Left lobe of liver (tissue), 2 donors: ENCODE measurements around the gene HSD11B1L. TPM values are rescaled to one million over a fixed set of nuclear protein-coding genes. Genes with fewer than 3 reads are reported as not detected.

Experiments used
- ATAC-seq: fragments of 200-7000 bp; cut with Tn5 transposase; one replicate; pipeline ENCODE4 v1.9.1; 2020; ENCODE audit warnings: mild to moderate bottlenecking, moderate library complexity
- DNase-seq: peaks from one replicate; pipeline ENCODE4 v3.0.0-alpha.2; 2020; ENCODE audit warnings: low spot score
- total RNA-seq: library from RNA; stranded (reverse); gene quantifications from one replicate; pipeline ENCODE4 v1.2.1, GENCODE V29; 2021
- donor health status: DM: no; HTN: no; CAD: no; lungs with moderate emphysema.
- donor health status: DM: no; HTN: yes; CAD: no.

The HSD11B1L gene, protein sequence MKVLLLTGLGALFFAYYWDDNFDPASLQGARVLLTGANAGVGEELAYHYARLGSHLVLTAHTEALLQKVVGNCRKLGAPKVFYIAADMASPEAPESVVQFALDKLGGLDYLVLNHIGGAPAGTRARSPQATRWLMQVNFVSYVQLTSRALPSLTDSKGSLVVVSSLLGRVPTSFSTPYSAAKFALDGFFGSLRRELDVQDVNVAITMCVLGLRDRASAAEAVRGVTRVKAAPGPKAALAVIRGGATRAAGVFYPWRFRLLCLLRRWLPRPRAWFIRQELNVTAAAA
- 4.1 TPM for total RNA-seq

DNA sequence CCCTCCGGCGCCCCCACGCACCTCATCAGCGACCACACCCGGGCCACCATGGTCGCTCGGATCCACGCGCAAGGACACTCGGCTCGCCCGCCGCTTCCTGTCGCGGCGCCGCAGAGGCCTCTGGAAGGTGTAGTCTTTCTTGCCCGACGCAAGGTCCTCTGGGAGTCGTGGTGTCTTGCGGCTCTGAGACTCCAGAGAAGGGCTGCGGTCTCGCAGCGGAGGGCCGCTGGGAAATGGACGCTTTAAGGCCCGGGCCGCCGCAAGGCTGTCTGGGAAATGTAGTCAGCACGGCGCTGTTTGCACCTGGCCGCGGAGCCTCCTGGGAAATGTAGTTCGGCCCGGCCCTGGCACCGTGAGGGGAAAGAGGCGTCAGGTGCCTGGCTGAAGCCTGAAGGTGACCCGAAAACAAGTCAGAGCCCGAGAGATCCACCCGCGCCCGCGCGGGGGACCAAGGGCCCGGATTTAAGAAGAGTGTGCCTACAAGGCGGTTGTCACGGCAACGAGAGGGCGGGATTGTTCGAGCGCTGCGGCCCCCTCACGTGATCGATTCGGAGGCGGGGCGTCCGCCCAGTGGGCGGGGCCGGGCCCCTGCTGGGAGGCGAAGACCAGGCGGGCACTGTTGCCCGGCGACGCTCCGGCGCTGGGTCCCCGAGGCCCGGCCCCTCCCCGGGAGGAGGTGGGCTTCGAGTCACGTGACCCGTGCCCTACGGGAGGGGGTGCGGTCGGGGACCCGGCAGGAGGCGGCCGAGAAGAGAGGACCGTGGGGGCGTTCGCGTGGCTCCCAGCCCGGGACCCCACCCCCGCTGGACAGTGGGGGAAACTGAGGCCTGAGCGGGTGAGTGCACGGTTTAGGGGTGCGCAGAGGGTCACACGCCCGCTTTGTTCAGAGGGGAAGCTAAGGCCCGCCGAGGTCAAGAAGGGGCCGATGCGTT lies at the start of gene HSD11B1L, which contains the start of gene MICOS13:
Gene HSD11B1L, plus strand, starts transcription at position 591 of the 932 bp plus-strand sequence. CDS start 3,806 bp downstream, outside the sequence.
Gene MICOS13, minus strand, starts transcription at position 80 of the 932 bp plus-strand sequence. Its CDS starts 30 bp downstream, at position 50.
- ATAC-seq (peak; percentile 91), DNase-seq (peak; percentile 99)

DNA sequence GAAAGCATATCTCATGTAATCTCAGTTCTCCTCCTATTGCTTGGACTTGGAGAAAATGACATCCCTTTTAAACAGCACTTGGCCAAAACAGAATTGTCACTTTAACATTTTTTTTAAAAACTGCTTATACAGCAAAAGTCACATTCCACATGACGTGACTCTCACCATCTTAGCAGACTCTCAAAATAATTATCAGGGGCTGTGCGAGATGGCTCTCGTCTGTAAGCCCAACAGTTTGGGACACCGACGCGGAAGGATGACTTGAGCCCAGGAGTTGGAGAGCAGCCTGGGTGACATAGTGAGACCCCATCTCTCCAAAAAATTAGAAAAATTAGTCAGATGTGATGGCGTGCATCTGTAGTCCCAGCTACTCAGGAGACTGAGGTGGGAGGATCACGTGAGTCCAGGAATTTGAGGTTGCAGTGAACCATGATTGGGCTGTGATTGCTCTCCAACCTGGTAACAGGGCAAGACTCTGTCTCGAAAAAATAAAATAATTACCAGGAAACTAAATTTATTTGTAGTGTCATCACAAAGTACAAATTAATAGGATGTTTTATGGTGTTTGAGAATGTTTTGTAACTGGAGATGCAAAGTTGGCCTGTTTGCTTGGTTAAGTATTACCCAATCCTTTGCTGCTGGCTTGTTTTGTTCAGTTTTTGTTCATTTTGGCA lies 49.1 kb upstream of the HSD11B1L start:
- DNase-seq (no peak), ATAC-seq (peak; percentile 60)

DNA sequence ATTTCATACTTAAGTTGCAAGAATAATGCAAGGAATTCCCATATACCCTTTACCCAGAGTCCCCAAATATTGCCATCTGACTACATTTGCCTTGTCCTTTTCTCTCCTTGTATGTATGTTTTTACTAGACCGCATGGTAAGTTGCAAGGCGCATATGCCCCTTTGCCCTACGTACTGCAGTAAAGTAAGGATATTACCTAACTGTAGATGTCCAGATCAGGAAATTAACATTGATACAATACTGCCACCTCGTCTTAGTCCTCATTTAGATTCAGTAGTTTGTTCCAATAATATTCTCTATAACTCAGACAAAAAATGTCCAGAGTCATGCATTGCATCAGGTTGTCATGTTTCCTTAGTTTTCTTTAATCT lies 48.6 kb upstream of the HSD11B1L start:
- peak; percentile 68 for ATAC-seq
- DNase-seq, result no peak

DNA sequence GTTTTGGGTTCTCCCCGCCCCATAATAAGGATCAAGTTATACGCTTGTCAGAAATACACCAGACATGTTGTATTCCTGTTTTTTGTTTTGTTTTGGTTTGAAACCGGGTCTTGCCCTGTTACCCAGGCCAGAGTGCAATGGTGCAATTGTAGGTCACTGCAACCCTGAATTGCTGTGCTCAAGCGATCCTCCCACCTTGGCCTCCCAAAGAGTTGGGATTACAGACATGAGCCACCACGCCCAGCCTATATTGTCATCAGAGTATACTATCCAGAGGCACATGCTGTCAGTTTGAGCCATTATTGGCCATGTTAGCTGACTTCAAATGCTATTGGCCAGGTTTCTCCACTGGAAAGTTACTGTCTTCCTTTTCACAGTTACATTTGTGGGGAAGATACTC lies 48.2 kb upstream of the HSD11B1L start:
- peak; percentile 61 for ATAC-seq
- no peak for DNase-seq

DNA sequence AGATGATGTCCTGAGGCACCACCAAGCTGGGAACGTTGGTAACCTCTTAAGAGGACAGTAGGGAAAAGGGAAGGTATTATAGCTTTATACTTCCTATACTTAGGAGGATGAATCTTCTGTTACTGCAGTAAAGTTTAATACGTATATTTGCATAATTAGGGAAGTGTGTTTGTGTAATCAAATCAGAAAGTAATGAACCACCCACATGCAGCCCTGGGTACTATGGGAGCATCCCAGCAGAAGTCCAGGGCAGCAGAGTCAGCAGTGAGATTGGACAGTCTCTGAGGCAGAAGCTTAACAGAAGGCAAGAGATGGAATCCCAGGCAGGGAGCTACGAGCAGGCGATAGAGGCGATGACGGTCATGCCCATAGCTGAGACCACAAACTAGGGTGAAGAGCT lies 45.4 kb upstream of the HSD11B1L start:
- DNase-seq (no peak), ATAC-seq (no peak)

DNA sequence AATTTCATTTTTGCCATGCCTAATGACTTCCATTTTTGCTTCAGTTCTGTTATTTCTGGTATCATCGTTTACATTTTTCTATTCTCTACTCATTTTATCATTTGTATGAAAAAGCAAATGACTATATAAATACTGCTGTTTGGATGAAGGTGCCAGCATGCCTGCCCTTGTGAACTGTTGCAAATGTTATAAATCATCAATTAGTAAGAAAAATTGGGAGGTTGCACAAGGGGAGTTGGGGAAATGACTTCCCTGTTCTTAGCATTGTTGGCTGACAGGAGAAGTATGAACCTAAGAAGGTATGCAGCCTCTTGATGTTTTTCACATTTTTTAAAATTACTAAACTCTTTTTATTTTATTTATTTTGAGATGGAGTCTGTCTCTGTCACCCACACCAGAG lies 42.9 kb upstream of the HSD11B1L start:
- DNase-seq (no peak), ATAC-seq (no peak)

DNA sequence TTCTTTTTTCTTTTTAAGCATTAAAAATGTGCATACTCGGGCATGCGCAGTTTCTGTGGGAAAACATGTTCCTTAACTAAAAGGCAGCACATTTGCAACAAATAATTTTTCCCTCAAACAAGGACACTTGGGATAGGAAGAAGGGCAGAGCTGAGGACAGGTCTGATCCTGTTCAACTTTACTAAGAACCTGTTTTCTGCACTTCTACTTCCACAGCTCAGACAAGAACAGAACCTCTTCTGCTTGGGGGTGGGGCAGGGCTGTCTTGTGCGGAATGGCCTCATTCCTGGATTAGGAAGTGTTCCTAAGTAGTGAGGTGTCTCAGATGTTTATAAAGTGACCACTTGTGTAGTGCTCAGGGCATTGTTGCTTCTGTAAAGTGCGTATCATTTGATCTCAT lies 39.7 kb upstream of the HSD11B1L start:
- DNase-seq (no peak), ATAC-seq (no peak)

DNA sequence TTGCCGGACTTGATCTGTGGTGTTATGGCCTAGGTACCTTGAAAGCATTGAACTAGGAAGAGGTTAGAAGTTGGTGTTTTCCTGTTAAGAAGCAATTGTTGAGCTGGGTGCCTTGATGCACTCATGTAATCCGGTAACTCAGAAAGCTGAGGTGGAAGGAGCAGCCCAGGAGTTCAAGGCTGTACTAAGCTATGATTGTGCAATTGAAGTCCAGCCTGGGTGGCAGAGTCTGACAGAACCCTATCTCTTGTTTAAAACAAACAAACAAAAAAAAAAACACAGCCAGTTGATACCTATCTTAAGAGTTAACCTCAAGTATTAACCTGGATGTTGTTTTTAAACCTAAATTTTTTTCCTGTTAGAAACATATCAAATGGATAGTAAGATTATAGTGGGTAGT lies 38.6 kb upstream of the HSD11B1L start:
- ATAC-seq, result peak; percentile 84
- peak; percentile 60 for DNase-seq

DNA sequence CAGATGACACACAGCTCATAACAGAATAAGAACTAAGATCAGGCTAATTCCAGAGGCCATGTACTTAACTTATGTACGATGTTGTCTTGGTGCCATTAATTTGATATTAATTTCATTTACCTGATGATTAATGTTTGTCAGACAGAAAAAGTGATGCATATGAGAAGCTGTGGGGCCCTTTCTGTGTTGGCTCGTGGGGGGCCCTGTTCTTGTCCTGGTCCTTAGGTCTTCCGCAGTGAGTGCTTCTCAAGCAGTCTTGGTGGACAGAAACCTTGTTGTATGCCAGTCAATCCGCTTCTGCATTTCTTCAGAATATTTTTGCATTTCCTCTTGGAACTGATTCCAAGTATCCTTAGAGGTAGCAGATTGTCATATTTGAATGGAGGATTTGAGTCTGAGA lies 37.8 kb upstream of the HSD11B1L start:
- no peak for ATAC-seq

DNA sequence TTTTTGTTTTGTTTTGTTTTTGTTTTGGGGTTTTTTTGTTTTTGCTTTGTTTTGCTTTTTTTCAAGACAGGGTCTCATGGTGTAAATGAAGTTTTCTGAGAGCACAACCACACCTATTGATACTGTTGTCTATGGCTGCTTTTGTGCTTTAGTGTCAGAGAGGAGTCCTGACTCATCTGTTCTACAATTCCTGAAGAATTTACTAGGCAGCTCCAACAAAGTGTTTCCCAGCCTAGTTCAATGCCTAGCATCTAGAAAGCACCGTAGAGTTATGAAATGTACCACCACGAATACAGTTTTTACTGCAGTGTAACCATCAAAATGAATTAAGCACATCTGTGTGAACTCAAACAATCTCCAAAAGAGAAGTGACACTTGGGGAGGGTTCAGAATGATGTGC lies 36.8 kb upstream of the HSD11B1L start:
- DNase-seq (no peak), ATAC-seq (no peak)

More for the DNA sequence above, 37.8 kb upstream of the HSD11B1L start:
- DNase-seq, result no peak

DNA sequence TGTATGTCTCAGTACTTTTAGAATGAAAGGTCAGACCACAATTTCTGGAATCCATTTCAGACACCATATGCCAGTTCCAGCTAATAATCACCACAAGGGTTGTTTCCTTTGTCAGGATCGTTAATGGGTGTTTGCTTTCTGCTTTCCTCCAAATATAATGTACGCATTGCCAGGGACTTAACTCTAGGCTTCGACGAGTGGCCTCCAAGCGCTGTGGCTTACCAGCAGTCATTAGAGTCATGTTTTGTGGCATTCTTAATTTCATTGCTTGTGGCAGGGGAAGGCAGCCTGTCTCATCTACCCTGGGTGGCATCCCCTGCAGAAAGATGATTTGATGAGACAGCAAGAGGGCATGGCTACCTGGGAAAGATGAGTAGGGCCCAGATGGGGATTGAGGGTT lies 35.4 kb upstream of the HSD11B1L start:
- DNase-seq (no peak), ATAC-seq (no peak)

DNA sequence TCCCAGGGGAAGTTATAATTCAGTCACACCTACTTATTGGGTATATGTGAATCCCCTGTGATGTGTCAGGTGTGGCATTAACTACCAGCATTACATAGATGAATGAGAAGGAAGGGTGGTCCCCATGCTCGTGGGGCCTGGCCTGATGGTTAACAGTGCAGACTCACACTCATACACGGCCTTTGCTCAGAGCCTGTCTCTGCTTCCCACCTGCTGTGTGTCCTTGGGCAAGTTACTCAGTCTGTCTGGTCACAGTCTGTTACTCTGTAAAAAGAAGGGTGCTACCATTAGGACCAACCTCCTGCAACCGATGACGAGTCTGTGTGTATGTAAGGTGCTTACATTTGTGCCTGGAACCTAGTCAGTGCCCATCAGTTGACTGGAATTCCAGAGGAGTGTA lies 34.1 kb upstream of the HSD11B1L start:
- no peak for DNase-seq
- no peak for ATAC-seq

DNA sequence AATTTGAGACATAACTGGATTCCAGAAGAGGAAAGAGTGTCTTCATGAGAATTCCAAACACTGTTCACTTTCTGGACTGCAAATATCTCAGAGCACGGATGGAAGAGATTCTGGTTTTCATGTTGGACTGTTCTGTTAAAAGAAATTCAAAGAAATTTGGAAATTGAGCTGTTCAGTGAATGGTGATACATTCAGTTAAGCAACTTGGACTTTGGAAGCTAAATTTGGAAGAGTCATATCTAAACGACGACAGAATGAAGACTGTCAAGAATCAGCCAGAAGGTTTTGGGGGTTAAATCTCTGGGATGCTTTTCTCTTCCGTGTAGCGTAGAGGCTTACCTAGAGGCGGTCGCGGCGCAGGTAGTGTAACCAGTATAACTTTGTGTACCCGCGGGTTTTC lies 32.4 kb upstream of the HSD11B1L start:
- ATAC-seq (peak; percentile 69), DNase-seq (no peak)

DNA sequence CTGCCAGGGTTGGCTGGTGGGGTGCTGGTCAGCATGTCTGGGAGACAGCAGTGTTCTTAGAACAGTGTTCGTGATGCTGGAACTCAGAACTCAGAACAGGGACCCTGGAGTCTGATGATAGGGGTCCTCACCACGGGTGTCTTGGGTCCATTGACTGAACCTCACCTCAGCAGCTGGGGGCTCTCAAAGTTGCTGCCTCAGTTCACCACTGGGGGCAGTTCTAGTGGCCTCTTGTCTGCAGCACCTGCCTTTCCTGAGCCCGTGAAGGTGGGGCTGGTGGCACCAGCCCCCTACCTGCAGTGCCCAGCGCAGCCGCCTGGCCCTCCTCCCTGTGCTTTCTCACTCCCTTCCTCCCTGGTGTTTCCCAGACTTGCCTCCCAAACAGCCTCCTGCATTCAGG lies 29.5 kb upstream of the HSD11B1L start:
- DNase-seq (no peak), ATAC-seq (no peak)

DNA sequence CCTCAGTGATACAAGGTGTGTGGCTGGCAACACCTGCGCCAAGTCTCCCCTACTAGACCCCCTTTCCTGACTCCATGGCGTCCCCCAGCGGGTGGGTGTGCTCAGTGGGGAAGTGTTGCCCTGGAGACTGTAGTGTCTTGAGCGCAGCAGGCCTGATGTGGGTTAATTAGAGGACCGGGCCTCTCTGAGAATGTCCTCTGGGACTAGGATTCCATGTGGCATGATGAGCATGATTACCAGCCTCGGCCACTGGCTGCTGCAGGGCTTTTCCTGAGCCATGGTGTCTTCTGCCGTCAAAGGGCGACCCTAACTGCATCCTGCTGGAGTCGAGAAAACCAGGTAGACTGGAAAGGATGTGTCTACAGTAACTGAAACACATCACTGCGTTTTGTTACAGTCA lies 28.6 kb upstream of the HSD11B1L start:
- DNase-seq (no peak), ATAC-seq (no peak)

DNA sequence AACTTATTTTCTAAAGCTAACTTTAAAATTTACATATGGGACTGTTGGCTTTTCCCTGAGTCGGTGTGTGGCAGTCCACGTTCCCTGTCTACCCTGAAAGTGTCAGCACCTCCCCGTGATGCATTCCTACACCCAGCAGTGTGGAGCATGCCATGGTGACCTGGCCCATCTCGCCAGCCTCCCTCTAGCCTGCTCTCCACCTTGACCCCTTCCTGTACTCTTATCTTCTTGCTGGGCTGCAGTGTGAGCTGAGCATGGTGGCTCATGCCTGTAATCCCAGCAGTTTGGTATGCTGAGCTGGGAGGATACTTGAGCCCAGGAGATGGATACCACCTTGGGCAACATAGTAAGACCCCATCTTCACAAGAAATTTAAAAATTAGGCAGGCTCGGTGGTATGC lies 25.9 kb upstream of the HSD11B1L start:
- ATAC-seq, result no peak
- no peak for DNase-seq

DNA sequence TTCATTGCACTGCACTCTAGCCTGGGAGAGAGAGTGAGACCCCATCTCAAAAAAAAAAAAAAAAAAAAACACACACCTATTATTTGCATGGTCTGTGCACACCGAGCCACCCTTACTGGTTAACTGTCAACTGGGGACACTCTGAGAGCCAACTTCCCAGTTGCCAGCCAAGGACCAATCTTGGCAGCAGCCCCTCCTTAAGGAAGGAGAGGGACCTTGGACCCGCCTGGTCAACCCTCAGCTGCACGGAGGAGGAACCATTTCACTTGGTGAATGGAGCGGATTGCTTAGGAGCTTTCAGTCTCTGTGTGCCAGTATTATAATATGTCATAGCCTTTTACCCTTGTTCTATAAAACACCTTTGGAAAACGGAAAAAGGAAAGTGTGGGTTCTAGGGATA lies 25.4 kb upstream of the HSD11B1L start:
- ATAC-seq, result no peak
- no peak for DNase-seq

DNA sequence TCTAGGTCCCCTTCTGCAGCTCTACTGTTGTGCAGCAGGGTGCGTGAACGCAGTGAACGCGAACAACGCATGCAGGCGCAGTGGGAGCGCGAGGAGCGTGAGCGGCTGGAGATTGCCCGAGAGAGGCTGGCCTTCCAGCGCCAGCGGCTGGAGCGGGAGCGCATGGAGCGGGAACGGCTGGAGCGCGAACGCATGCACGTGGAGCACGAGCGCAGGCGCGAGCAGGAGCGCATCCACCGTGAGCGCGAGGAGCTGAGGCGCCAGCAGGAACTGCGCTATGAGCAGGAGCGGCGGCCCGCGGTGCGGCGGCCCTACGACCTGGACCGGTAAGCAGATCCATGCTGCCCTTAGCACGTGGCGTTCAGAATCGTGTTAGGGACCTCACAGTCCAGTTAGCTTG lies 19.3 kb upstream of the HSD11B1L start:
- no peak for ATAC-seq

DNA sequence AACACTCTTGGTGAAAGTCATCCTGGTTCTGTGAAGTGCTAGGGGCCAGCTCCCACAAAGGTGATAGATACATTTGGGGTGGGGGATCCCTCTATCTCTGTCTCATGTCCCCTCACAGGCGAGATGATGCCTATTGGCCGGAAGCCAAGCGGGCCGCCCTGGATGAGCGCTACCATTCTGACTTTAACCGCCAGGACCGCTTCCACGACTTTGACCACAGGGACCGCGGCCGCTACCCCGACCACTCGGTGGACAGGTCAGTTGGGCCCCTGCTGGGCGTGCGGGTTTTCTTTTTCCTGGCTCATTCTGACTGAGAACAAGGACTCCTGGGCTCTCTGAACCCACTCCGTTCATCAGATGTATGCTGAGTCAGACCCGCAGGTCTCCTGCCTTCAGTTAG lies 16.9 kb upstream of the HSD11B1L start:
- no peak for DNase-seq
- ATAC-seq, result no peak

More for the DNA sequence above, 19.3 kb upstream of the HSD11B1L start:
- DNase-seq, result no peak

DNA sequence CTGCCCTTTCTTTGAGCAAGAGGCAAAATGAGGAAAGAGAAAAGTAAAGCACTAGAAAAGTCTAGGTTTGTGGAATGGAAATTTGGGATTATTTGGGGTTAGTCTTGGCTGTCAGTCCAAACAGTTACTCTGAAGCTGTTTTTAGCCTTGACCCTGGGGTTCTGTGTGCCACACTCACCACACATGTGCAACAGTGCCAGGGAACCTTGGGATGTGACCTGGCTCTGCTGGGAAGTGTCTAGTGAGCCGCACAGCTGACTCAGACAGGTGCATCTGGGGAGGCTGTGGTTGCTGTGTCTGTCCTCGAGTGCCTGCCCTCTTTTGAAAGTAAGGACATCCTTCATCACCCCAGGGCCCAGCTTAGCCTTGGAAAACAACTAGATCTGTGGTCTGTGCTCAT lies 16.3 kb upstream of the HSD11B1L start:
- ATAC-seq, result peak; percentile 39
- DNase-seq, result no peak

DNA sequence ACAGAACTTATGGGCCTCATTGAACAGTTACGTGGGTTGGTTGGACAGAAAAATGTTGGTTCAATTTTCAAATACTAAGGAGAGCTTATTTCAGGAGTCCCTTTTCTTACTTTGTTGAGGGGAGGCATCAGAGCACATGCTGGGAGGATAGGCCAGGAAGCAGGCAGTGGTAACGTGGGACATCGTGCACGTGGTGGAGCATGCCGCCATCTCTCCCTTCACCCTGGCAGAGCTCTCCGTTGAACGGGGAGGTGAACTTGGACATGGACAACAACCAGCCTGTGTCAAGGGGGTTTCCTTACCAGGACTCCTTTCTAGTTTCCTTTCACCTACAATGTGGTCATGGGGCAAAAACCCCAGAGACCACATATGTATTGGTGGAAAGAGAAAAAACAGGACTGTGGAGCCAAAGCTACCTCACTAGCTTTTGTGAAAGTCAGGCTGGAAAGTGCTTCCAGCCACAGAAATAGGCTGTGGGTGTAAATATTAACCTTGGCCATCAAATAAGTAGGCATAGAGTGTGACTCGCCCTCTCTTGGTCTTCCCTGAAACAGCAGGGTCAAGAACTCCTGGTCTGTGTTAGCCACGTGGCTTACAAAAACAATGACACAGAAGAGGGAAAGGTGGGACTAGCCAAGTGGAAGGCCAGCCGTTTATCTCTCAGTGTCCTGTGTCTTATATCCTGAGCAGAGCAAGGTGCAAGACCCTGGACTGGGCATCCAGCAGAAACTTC lies 14.9 kb upstream of the HSD11B1L start:
- ATAC-seq (peak; percentile 92), DNase-seq (no peak)
